GM18520 (cell line): ENCODE data around the gene ZDHHC14.
A peak's percentile ranks its signal among the peaks of the same experiment; 100 is the strongest.
"Not testable (repeated sequence)": the region's sequence is repeated elsewhere in the genome, so short reads cannot be mapped to it uniquely, and the experiment has no call there.

Experiments
- ATAC-seq: cut with Tn5 transposase; IDR thresholded peaks from one replicate; pipeline ENCODE4 v1.9.1; 2021; ENCODE audit not compliant: unreplicated experiment

The ZDHHC14 gene

DNA sequence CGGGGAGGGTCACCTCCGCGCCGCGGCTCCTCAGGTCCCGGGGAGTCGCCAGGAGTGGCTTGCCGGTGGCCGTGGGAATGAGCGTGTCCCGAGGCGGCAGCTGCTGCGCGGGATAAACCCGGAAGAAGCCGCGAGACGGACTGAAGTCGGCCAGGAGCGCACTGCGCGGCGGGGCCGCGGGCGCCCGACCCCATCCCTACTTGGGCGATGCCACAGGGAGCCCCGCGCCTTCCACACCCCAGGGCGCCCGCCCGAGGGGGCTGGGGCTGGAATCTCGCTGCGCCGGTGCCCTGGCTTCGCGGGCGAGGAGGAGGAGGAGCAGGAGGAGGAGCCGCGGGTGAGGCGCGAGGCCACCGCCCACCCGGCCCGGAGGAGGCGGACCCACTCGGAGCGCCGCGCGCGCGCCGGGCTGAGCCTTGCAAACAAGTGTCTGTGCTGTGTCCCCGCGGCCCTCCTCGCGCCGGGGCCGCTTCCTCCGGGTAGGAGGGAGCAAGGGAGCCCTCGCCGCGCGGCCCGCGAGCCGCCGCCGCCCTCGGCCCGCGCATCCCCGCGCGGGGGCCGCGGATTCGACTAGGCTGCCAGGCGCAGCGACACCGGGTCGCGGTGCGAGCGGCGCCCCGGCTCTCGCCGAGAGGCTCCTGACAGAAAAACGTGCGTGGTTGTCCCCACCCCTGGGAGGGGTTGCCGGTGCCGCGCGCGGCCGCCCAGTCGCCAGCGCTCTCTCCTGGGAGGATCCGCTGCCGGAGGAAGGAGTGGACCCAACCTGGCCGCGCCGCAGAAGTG lies at the start of gene ZDHHC14:
TSS of gene ZDHHC14 (plus strand) at position 412 of the 783 bp plus-strand sequence.
- ATAC-seq: peak; percentile 78

DNA sequence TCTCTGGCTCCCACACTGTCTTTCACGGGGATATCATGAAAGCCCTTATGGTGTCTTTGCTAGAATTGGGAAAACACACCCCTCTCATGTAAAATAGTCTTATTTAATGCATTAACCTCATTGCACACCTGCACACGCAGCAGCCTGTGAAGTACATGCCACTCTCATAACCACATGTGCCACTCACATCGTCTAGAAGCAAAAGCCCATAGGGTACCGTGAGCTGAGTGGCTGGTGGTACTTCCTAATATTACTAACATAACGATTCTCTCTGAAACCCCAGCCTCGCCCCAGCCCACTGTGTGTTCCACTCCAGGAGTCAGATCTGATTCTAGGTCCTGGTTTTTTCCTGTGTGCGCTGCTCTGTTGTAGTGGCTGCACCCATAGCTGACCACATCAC lies 48.2 kb upstream of the ZDHHC14 start:
- no peak for ATAC-seq

DNA sequence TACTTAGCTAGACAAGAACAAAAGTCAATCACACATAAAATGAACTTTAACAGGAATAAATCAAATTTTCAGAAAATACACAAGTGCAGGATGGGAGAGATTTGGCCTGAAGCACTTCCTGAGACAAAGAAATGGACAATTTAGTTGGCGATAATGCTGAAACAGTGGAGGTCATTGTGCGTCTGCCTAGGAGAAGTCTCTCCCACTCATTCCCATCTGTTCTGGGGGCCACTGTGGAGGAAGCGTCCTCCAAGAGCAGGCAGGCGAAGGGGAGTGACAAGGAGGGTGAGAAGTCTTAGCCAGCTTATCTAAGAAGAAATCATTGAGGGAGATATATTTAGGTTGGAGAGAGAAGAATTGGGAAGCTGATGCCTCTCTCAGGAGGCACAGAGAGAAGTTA lies 47.5 kb upstream of the ZDHHC14 start:
- ATAC-seq: no peak

DNA sequence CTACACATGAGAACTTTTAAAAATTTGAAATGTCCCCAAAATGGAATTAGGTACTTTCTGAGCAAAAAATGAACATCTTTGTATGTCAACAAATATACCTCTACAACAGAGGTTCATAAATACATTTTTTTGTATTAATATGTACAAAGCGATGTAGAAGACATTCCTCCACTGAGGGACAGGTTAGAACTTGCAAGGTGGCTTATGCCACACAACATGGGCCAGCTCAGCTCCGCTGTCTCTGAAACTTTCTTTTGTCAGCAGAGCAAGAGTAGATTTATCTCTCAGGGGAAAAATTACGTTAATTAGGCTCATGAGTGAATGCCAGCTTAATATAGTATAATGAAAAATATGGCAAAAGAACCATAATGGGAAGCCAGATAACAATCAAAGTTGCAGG lies 47.0 kb upstream of the ZDHHC14 start:
- no peak for ATAC-seq

DNA sequence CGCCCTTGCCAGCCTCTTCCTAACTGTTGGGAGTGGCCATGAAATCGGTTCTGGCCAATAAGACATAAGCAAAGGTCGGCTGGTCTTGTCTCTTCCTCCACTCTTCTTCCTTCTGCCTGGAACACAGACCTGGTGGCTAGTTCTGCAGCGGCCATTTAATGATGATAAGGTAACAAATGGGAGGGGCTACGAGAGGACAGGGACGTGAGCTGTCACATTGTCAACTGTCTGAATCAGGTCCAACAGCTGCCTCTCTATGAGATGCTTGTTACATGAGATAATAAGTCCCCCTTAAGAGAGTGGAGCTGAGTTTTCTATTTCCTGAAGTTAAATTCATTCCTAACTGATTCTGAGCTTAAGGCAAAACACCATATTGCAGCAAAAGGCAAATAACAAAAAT lies 45.2 kb upstream of the ZDHHC14 start:
- ATAC-seq: no peak

DNA sequence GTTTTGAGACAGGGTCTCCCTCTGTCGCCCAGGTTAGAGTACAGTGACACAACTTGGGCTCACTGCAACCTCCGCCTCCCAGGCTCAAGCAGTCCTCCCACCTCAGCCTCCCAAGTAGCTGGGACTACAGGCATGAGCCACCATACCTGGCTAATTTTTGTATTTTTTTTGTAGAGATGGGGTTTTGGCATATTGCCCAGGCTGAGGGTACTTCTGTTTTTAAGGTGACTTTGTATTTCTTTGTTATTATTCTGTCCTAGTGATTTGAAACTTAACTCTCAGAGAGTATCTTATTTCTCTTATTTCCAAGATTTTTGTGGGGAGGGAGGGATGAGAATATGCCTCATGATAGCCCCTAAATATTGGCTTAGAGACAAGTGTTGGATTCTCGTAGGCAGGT lies 43.7 kb upstream of the ZDHHC14 start:
- ATAC-seq: not testable (repeated sequence)

DNA sequence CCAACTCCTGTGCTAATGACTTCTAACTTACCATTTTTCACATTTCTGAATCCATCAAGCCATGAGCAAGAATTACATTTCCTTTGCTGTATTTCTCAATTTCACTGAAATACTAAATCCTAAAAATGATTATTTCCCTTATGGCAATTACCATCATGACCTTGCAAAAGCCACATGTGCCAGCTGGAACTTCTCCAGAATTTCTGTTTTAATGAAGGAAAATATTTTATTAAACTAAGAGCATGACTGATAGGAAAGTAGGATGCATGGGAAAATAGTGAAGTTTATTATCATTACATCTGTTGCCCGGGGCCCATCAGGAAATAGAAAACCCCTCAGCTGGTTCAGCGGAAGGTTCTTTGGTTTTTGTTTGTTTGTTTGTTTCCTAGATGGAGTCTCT lies 43.2 kb upstream of the ZDHHC14 start:
- ATAC-seq: no peak

DNA sequence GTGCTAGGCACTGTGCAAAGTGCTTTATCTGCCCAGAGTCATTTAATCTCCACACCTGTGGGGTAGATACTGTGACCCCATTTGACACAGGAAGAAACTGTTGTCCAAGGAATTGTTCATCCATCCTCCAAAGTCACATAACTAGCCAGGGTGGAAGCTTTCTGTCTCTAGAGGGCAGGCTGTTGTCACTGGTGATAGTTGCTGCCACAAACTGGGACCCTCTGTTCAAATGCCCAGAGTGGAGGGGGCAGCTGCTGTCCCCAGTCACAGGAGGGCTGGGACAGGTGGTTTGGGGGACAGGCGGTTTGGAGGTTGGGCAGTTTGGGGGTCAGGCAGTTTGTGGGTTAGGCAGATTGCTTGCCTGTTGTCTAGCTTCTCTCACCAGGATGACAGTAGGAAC lies 41.6 kb upstream of the ZDHHC14 start:
- ATAC-seq: no peak

DNA sequence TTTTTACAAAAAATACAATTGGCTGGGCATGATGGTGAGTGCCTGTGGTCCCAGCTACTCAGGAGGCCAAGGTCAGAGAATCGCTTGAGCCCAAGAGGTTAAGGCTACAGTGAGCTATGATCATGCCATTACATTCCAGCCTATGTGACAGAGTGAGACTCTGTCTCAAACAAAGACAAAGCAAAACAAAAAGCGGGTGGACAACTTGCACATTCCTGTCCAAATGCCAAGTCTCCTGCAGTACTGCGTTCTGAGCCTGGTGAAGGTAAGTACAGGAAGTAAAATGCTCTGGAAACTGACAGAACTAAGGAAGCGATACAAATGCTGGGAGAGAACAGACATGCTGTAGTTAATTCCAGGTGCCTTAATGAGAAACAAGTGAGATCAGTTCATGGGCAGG lies 37.3 kb upstream of the ZDHHC14 start:
- no peak for ATAC-seq

DNA sequence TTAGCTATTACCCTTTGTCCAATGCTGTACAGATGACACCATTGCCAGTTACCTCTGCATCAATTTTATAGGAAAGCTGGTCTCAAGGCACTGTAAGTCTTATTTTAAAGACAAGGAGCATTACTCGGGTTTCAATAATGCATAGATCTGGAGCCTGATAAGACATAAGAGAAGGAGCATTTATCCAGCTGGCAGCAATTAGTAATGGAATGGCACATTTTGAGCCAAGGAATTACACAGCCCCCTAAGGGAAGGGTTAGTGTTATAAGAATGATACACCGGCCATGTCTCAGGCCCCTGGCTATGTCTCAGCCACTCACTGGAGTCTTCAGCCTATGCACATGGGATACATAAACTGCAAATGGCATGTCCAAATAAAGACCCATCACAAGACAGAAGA lies 34.6 kb upstream of the ZDHHC14 start:
- ATAC-seq: no peak

DNA sequence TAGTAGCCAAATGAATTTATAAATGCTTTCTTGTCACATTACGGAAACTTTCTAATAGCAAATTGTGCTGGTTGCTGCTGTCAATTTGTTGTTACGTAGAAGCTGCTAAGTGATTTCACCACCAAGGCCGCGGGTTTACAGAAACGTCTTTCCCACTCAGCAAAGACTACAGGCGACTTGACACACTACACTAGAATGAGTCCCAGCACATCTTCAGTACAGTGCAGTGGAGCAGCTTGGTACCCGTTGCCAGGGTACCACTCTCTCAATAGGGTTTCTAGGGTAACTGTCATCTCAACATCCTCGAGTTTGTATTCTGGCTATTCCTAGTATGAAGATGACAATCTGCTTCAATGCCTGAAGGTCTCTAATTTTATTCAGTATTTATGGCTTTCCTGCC lies 22.7 kb upstream of the ZDHHC14 start:
- ATAC-seq: no peak

DNA sequence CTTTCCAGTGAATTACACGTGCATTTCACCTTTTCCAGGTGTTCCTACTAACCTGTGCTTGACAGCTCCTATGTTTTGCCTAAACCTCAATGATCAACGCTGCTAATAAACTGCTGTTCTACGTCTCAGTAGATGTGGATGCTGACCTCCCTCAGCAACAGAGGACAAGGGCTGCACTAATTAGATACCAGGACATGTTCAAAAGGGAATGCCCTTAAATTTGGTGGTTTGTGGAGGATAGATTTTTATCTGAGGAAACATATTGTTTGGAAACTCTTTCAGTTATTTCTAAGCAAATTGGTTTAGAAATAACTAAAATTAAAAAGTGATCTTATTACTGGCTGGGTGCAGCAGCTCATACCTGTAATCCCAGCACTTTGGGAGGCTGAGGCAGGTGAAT lies 19.1 kb upstream of the ZDHHC14 start:
- ATAC-seq: no peak

DNA sequence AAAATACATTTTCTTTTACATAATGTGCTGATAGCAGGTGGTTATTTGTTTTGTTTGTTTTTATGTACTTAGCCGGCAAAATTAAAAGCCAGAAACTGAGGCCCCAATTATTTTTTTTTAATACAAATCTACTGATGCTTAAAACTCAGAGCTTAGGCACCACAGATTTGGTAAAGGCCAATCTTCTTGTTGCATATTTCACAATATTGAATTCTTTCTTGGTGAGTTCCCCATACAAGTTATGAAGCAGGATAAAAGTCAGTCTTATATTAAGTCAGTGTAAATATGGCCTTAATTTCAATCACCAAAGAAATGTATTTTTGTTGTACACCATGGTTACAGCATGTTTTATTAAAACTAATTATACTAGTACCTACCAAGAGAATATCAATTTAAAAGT lies 16.3 kb upstream of the ZDHHC14 start:
- no peak for ATAC-seq

DNA sequence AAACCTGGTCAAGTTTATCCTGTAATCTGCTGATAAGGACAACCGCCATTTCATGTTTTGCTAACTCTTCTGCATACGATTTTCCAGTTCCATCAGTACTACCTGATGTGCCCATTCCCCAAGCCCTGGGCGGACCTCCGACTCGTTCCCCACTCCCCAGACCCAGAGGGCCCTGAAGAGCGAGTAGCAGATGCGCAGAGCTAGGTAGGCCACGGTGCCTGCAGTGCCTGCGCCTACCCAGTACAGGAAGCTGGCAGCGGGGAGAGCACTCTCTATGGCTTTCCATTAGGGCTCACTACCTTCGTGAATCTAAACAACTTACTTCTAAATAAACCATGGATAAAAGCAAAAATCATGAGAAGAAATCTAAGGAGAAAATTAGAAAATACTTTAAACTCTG lies 14.3 kb upstream of the ZDHHC14 start:
- no peak for ATAC-seq

DNA sequence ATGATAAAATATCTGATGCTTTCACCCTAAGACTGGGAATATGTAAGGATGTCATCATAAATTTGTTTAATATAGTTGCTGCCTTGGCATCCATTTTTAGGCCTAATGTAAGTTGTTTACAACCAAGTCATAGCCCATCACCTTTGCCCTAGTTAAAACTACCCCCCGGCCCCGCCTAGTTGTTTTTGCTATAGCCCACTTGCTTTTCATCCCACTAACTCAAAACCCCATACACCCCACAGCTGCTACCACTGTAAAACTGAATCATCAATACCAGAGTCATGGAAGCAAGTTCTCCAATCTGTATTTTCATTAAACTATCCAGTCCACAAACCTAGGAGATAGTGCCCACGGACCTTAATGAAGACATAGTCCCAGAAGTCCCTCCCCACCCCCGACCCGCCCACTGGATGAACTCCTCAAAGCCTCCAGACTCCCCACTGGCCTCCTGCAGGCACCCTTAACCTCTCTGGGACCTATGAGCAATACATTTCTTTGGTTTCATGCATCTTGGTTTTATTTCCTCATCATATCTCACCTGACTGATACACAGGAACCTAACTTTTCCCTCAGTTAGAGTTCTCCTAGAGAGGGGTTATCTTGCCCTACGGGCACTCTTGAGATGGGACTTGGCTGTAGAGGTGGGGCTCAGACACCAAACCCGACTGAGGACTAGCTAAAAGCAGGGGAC lies 12.5 kb upstream of the ZDHHC14 start:
- no peak for ATAC-seq

DNA sequence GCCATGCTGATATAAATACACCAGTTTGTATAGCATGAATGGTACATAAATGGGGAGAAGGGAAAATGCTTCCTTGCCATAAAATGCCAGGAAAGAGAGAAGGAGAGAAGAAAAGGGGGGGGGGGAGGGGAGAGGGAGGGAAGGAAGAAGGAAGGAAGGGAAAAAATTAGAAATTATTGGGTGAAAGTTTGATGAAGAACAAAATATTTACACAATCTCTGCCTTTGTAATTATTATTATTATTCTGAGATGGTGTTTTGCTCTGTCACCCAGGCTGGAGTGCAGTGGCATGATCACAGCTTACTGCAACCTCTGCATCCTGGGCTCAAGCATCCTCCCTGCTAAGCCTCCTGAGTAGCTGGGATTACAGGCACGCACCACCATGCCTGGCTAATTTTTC lies 10.2 kb upstream of the ZDHHC14 start:
- no peak for ATAC-seq

DNA sequence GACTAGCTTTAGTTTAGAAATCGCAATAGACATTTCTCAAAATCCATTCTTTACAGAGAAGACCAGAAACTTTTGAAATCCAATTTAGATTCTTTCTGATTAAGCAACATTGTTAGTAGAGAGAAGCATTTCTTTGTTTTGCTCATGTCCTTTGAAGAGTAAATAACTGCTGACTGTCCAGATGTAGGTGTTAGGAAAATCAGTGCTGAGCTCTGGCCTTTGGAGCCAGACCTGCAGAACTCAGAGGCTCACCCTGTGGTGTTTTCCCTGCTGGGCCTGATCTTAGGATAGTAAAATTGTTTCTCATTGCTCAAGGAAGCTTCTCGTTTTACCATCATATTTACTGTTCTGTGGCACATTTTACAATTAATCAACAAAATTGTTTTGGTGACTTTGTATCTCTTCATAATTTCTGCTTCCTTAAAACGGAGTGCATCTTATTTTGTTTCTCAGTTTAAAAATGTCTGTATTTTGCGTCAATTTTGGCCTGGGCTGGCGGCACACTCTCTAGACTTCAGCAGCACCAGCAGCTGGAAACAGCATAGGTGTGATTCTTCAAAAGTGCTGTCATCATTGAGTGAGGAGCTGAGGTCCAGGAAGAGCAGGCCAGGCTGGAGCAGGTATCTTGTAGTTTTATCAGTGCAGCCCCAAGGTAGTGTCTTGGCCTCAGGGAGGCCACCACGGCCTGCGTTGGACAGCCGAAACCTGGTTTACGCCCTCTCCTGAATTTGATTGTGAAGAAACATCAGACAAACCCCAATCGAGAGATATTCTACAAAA lies 8.3 kb upstream of the ZDHHC14 start:
- ATAC-seq: no peak

DNA sequence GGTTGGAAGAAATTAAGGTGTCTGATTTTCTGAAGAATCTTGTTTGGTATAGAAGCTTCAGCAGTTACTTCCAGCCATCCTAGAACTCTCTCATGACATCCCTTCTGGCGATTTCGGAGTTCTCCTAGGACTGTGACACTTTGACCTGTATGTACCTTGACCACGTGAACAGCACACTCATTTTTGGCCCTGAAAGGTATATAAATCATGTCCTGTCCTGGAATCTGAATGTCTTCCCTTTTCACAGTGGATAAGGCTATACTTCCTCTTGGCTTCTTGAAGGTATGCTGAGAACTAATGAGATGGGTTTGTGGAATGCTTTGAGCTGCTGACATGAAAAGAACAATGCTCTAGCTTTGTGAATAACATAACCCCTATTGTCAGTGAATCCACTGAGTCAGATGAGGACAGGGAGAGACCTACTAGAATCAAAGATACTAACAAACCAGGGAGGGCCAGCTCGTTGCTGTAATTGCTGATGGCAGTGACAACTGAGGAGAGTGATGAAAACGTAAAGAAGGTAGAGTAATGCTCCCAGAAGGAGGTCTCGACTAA lies 6.0 kb upstream of the ZDHHC14 start:
- ATAC-seq: no peak

DNA sequence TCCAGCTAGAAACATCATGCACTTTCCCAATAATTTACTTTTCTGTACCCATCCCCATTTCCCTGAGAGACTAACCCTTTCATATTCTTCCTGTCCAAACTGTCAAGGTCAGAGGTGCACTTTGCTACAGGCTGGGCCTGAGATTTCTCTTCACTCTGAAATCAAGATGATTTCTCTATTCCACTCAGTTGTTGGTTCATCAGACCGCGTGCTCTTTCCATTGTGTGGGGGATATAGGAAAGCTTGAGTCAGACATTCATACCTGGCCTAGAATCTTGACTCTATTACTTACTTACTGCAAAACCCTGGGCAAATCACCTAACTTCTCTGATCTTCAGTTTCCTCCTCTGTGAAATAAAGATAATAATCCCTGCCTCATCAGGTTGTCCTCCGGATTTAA lies 4.7 kb upstream of the ZDHHC14 start:
- ATAC-seq: no peak

DNA sequence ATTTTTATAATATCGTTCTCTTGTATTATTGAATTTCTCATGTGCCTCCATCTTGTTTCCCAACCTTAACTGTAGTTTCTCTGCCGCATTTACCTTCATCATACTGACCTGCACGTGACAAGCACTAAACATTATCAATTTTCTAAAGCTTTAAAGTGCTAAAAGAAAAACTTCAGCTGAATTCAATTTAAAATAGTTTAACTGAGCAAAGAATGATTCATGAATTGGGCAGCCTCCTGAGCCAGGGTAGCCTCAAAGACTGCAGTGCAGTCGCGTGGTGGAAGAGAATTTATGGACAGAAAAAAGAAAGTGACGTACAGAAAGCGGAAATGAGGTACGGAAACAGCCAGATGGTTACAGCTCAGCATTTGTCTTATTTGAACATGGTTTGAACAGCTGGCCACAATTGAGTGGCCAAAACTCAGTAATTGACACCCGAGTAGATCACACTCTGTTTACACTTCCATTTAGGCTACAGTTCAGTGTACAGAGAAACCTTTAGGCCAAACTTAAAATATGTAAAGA lies 4.2 kb upstream of the ZDHHC14 start:
- no peak for ATAC-seq

DNA sequence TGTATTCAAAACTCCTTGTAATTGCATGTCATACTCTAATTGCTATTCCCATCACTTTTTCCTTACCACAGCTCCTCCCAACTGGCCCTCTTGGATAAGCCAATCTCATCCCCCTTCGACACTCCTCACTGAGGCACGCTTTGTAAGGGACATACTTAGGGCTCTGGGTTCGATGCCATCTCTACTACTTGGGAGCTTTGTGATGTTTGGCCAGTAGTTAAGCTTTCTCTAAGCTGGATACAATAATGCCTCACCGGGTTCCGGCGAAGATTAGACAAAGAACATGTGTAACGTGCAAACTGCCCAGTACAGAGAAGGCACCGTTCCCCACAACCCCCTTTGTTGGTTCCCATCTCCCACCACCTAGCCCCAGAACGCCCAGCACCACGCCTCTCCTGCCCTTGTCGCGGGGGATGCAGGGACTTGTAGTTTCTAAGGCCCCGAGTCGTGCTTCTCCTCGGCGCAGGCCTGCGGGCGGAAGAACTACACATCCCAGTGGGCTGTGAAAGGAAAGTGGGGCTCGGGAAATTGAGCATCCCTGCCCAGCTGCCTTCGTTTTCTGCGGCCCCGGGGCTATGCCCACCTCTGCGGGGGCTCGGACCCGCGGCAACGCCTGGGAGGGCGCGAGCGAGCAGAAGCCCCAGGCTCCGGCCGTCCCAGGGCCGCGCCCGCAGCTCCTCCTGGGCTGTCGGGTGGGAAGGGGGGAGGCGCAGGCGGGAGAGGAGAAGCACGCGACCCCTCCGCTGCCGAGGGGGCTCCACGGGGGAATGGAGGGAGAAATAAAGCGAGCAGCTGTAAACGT lies 1.1 kb upstream of the ZDHHC14 start:
- peak; percentile 39 for ATAC-seq
